ENCODE measurements around the gene OR13C9.
"Not testable (repeated sequence)": the region's sequence is repeated elsewhere in the genome, so short reads cannot be mapped to it uniquely, and the experiment has no call there.

OR13C9 gene

GRCh38 chr9:104599313-104599712, 18.7 kb downstream of the OR13C9 start, which contains the start of gene OR13C5:
OR13C5 (minus strand) TSS chr9:104599413; CDS start chr9:104599413, 0 bp downstream.
- not testable (repeated sequence) for H3K36me3 ChIP-seq (ENCODE audit: insufficient read depth, low read length); H3K9me3 ChIP-seq (replicated peaks; ENCODE audit: low read length); H3K27me3 ChIP-seq (ENCODE audit: control insufficient read depth, insufficient read depth, low read length); H3K4me3 ChIP-seq (ENCODE audit: low read length); H3K9ac ChIP-seq (ENCODE audit: low read depth, low read length); H3K4me2 ChIP-seq (ENCODE audit: low read length); H3K4me1 ChIP-seq (ENCODE audit: control insufficient read depth, insufficient read depth, low read length)

GRCh38 chr9:104598749-104599148, 19.3 kb downstream of the OR13C9 start:
- H3K4me3 ChIP-seq (ENCODE audit: low read length); H3K4me2 ChIP-seq (ENCODE audit: low read length); H3K4me1 ChIP-seq (ENCODE audit: control insufficient read depth, insufficient read depth, low read length); H3K27me3 ChIP-seq (ENCODE audit: control insufficient read depth, insufficient read depth, low read length); H3K36me3 ChIP-seq (ENCODE audit: insufficient read depth, low read length); H3K9me3 ChIP-seq (replicated peaks; ENCODE audit: low read length); H3K9ac ChIP-seq (ENCODE audit: low read depth, low read length): not testable (repeated sequence)

DNA sequence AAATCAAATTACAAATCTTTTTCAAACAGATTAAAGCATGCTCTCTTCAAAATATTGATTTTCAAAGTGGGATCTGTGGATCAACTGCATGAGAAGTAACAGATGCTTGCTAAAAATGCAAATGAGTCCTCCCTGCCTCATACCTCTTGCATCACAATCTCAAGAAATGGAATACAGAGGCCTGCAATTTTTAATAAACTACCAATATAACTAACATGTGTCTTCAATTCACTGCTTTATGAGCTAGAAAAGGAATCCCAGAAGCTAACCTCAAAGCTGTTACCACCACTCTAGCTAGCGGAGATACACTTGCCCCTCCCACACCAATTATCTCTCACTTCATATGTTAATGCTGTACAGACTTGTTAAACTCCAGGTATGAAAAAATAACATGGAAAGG, 28.4 kb downstream of the OR13C9 start:
- no peaks in the 10 kb centered on the region for H3K9me3 ChIP-seq (replicated peaks; ENCODE audit: low read length)
- no peaks in the 10 kb centered on the region for H3K27me3 ChIP-seq (ENCODE audit: control insufficient read depth, insufficient read depth, low read length)
- no peak overlapping the region for H3K9ac ChIP-seq (ENCODE audit: low read depth, low read length)
- no peaks in the 10 kb centered on the region for H3K36me3 ChIP-seq (ENCODE audit: insufficient read depth, low read length)
- H3K4me1 ChIP-seq (ENCODE audit: control insufficient read depth, insufficient read depth, low read length): no peaks in the 10 kb centered on the region
- no peak overlapping the region for H3K4me2 ChIP-seq (ENCODE audit: low read length)
- no peak overlapping the region for H3K4me3 ChIP-seq (ENCODE audit: low read length)

- Histone ChIP-seq H3K36me3 (ENCODE audit: insufficient read depth, low read length) (no peaks in the 10 kb centered on the region), H3K4me3 (ENCODE audit: low read length) (no peak overlapping the region), H3K4me2 (ENCODE audit: low read length) (no peak overlapping the region), H3K4me1 (ENCODE audit: control insufficient read depth, insufficient read depth, low read length) (no peaks in the 10 kb centered on the region), H3K9me3 (replicated peaks; ENCODE audit: low read length) (no peaks in the 10 kb centered on the region), H3K9ac (ENCODE audit: low read depth, low read length) (no peak overlapping the region), H3K27me3 (ENCODE audit: control insufficient read depth, insufficient read depth, low read length) (no peaks in the 10 kb centered on the region)
Observed at GRCh38 chr9:104586496-104587180, 31.4 kb downstream of the OR13C9 start.

DNA sequence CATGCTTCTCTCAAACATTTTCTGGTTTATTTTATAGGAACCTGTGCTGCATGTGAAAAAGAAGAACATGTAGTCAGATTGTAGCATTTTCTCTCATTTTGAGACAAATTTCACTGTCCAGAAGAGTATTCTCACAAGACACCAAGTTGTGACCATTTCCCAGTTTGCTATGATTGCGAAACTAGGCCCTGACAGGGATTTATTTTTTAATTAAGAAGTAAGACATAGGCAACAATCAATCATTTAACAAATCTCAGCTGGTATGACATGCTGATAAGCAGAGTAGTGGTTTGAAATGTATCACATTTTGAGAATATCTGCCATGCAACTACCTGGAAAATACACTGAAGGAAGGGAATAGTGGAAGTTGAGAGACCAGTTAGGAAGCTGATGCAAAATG, 37.4 kb downstream of the OR13C9 start:
- Histone ChIP-seq H3K4me1 (ENCODE audit: control insufficient read depth, insufficient read depth, low read length) (no peaks in the 10 kb centered on the region), H3K9ac (ENCODE audit: low read depth, low read length) (no peak overlapping the region), H3K9me3 (replicated peaks; ENCODE audit: low read length) (no peaks in the 10 kb centered on the region), H3K27me3 (ENCODE audit: control insufficient read depth, insufficient read depth, low read length) (no peaks in the 10 kb centered on the region), H3K36me3 (ENCODE audit: insufficient read depth, low read length) (no peaks in the 10 kb centered on the region), H3K4me2 (ENCODE audit: low read length) (no peak overlapping the region), H3K4me3 (ENCODE audit: low read length) (no peak overlapping the region)

GRCh38 chr9:104577263-104577662, 40.7 kb downstream of the OR13C9 start:
- Histone ChIP-seq H3K36me3 (ENCODE audit: insufficient read depth, low read length) (no peaks in the 10 kb centered on the region), H3K9ac (ENCODE audit: low read depth, low read length) (no peak overlapping the region), H3K4me1 (ENCODE audit: control insufficient read depth, insufficient read depth, low read length) (no peaks in the 10 kb centered on the region), H3K9me3 (replicated peaks; ENCODE audit: low read length) (no peaks in the 10 kb centered on the region), H3K27me3 (ENCODE audit: control insufficient read depth, insufficient read depth, low read length) (no peaks in the 10 kb centered on the region), H3K4me3 (ENCODE audit: low read length) (no peak overlapping the region), H3K4me2 (ENCODE audit: low read length) (no peak overlapping the region)

GRCh38 chr9:104575456-104575855, 42.5 kb downstream of the OR13C9 start:
- Histone ChIP-seq H3K4me1 (ENCODE audit: control insufficient read depth, insufficient read depth, low read length) (no peaks in the 10 kb centered on the region), H3K4me2 (ENCODE audit: low read length) (no peak overlapping the region), H3K36me3 (ENCODE audit: insufficient read depth, low read length) (no peaks in the 10 kb centered on the region), H3K27me3 (ENCODE audit: control insufficient read depth, insufficient read depth, low read length) (no peaks in the 10 kb centered on the region), H3K9me3 (replicated peaks; ENCODE audit: low read length) (no peaks in the 10 kb centered on the region), H3K4me3 (ENCODE audit: low read length) (no peak overlapping the region), H3K9ac (ENCODE audit: low read depth, low read length) (no peak overlapping the region)

GRCh38 chr9:104572612-104573011, 45.4 kb downstream of the OR13C9 start:
- H3K36me3 ChIP-seq (ENCODE audit: insufficient read depth, low read length): no peaks in the 10 kb centered on the region
- no peak overlapping the region for H3K4me2 ChIP-seq (ENCODE audit: low read length)
- H3K9ac ChIP-seq (ENCODE audit: low read depth, low read length): no peak overlapping the region
- H3K27me3 ChIP-seq (ENCODE audit: control insufficient read depth, insufficient read depth, low read length): no peaks in the 10 kb centered on the region
- no peaks in the 10 kb centered on the region for H3K9me3 ChIP-seq (replicated peaks; ENCODE audit: low read length)
- no peak overlapping the region for H3K4me3 ChIP-seq (ENCODE audit: low read length)
- H3K4me1 ChIP-seq (ENCODE audit: control insufficient read depth, insufficient read depth, low read length): no peaks in the 10 kb centered on the region

GRCh38 chr9:104568868-104569267, 49.1 kb downstream of the OR13C9 start, which contains the start of gene OR13C8:
OR13C8 (plus strand) TSS chr9:104569168; CDS start chr9:104569168, 0 bp downstream.
- Histone ChIP-seq H3K4me2 (ENCODE audit: low read length) (no peak within 1 kb of the TSS), H3K4me3 (ENCODE audit: low read length) (no peak within 1 kb of the TSS), H3K27me3 (ENCODE audit: control insufficient read depth, insufficient read depth, low read length) (no peaks in the 10 kb centered on the region), H3K9me3 (replicated peaks; ENCODE audit: low read length) (no peaks in the 10 kb centered on the region), H3K4me1 (ENCODE audit: control insufficient read depth, insufficient read depth, low read length) (no peaks in the 10 kb centered on the region), H3K36me3 (ENCODE audit: insufficient read depth, low read length) (no peaks in the 10 kb centered on the region), H3K9ac (ENCODE audit: low read depth, low read length) (no peak within 1 kb of the TSS)
